Osteoblast (primary cell): ENCODE data around the gene CEBPA. TPM values are rescaled to one million over a fixed set of nuclear protein-coding genes. Genes with fewer than 3 reads are reported as not detected.

Source experiments
- DNase-seq: peaks from one replicate; pipeline ENCODE4 v3.0.0; 2011; ENCODE audit warnings: low spot score, mixed read lengths; ENCODE audit not compliant: insufficient read length; ENCODE audit errors: missing footprints
- H2AFZ ChIP-seq: 2 replicates; pipeline ENCODE4 v1.6.0; 2011; ENCODE audit warnings: mild to moderate bottlenecking, low read length
- H3K27ac ChIP-seq: 2 replicates; pipeline ENCODE4 v1.5.1; 2011; ENCODE audit warnings: mild to moderate bottlenecking, low read depth, low read length, moderate library complexity
- H3K27me3 ChIP-seq: 2 replicates; pipeline ENCODE4 v1.6.0; 2012; ENCODE audit warnings: mild to moderate bottlenecking, control low read depth, inconsistent platforms, low read length, moderate library complexity; ENCODE audit not compliant: insufficient read depth
- H3K36me3 ChIP-seq: 2 replicates; pipeline ENCODE4 v1.5.1; 2011; ENCODE audit warnings: mild to moderate bottlenecking, low read length, control low read depth, moderate library complexity; ENCODE audit not compliant: insufficient read depth
- H3K4me1 ChIP-seq: 2 replicates; pipeline ENCODE4 v1.5.1; 2011; ENCODE audit warnings: mild to moderate bottlenecking, low read length, control low read depth, moderate library complexity; ENCODE audit not compliant: insufficient read depth
- H3K4me2 ChIP-seq: 2 replicates; pipeline ENCODE4 v1.6.0; 2011; ENCODE audit warnings: mild to moderate bottlenecking, low read length; ENCODE audit not compliant: insufficient read depth
- H3K4me3 ChIP-seq: fragments of 200-600 bp; sonication (generic); 3 replicates; pipeline ENCODE4 v1.5.1; 2012; ENCODE audit warnings: mild to moderate bottlenecking, low read length, inconsistent platforms; ENCODE audit not compliant: insufficient read depth
- H3K79me2 ChIP-seq: 2 replicates; pipeline ENCODE4 v1.6.0; 2012; ENCODE audit warnings: mild to moderate bottlenecking, low read length, control low read depth, inconsistent platforms; ENCODE audit not compliant: insufficient read depth
- H3K9me3 ChIP-seq: 2 replicates; pipeline ENCODE4 v1.5.1; 2011; ENCODE audit warnings: low read depth, low read length, control low read depth
- H4K20me1 ChIP-seq: 2 replicates; pipeline ENCODE4 v1.6.0; 2012; ENCODE audit warnings: mild to moderate bottlenecking, low read length, control low read depth; ENCODE audit not compliant: insufficient read depth
- CTCF ChIP-seq: IDR thresholded peaks from 2 replicates; pipeline ENCODE4 v1.5.1; 2011; ENCODE audit warnings: mild to moderate bottlenecking, low read depth, low read length, moderate library complexity; ENCODE audit errors: extremely low read depth
- total RNA-seq: library from RNA; depleted of rRNA; stranded (reverse); fragments of >200 nt; gene quantifications from 2 replicates; pipeline ENCODE4 v1.2.3, GENCODE V29; 2012

CEBPA gene
- total RNA-seq, 1 donor = 3.6 TPM

DNA sequence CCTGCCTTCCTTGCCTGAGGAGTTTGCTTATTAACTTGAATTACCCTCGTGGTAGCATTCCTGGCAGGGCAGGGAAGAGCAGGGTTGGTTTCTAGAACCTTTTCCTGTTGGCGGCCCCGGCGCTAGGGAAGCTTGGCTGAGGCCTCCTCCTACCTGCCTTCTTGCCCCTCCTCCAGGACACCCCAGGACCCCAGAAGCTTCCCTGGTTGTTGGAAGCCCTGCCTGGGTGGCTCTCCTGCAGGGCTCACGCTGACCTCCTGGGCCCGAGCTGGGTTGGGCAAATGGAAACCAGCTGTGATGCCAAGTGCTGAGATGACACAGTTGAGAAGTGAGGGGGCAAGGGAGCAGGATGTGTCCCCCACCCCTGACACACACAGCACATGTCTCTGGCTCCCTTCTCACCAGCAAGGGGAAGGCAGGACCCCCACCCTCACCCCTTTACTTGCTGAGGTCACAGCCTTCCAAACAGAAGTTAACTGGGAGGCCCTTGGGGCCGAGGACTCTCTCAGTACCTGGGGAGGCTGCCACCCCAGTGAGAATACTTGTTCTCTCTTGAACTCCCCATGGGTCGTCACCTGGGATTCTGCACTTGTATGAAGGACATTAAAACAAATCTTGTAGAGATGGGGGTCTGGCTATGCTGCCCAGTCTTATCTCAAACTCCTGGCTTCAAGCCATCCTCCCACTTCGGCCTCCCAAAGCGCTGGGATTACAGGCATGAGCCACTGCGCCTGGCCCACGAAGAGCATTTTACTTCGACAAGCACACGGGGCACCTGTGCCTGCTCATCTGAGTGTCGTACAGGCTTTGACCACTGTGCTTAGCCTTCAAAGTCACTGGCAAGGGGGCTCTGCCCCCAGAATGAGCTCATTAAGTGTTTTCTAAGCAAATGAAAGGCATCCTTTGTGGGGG, 10.5 kb downstream of the CEBPA start:
- Histone ChIP-seq H3K79me2 (no peaks in the 10 kb centered on the region), H3K36me3 (no peaks in the 10 kb centered on the region), H3K4me1 (peaks cover 12% of the 10 kb centered on the region), H3K27ac (no peak overlapping the region), H3K4me3 (no peak overlapping the region), H3K27me3 (peaks cover 6% of the 10 kb centered on the region), H4K20me1 (no peaks in the 10 kb centered on the region), H3K4me2 (no peak overlapping the region), H2AFZ (no peak overlapping the region), H3K9me3 (peaks cover 10% of the 10 kb centered on the region)
- no peak for TF ChIP-seq CTCF
- peak; percentile 14 for DNase-seq

DNA sequence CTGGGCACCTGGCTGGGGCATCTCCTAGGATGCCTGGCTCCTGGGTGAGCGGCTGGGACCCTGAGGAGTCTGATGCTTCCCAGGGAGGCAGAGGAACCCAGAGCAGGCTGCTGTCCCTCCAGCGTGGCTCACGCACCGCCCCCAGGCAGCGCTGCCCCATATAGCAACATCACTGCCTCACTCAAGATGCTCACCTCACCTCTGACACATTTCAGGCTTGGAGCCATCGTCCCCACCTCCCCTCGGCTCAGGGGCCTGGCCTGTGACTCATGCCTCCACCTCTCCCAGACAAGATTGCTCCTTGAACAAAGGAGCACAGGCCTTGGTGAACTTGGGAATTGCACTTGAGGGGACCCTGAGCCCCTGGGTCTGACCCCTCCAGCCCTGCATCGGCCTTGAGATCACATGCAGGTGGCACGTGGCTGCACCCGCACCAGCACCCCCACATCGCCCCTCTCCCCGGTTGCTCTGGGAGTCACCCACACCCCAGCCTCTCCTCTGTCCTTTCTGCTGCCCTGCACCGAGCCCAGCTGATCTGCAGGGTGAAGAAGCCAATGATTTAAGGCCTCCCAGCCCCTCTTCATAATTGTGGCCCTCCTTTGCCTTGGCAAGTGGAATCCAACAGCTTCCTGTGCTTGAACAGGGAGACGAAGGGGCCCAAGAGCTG, 11.2 kb downstream of the CEBPA start:
- H3K27me3 ChIP-seq = peaks cover 4% of the 10 kb centered on the region
- H2AFZ ChIP-seq = no peak overlapping the region

DNA sequence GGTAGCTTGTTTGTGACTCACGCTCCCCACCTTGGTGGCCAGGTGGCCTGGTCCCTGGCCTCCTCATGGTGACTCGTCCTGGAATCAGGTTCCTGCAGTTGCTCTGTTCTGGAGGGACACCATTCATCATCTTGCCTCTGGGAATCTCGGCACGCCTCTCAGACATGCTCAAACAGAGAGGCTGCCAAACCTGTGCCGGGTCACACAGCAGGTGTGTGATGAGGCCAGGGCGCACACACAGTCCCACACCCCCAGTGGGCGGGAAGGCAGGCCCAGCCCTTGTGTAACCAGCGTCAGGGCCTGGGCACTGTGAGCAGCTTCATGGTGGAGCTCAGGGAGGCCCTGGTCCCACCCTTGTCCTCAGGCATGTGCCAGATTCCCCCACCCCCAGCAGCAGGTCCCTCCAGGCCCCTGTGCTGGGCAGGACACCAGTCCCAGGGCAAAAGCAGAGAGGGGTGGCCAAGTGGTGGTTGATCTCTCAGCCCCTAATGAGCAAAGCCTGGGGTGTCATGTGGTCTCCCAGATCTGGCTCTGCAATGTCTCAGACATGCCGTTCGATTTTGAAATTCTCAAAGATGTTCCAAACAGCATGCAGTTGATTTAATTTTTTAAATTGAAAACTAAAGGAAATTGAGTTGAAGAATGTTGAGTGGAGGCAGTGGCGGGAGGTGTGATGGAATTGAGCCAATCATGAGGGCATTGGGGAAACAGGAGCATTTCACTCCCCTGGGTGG, 12.1 kb downstream of the CEBPA start:
- H3K4me2 ChIP-seq = no peak overlapping the region
- DNase-seq = peak; percentile 53

More for the DNA sequence above, 11.2 kb downstream of the CEBPA start:
- Histone ChIP-seq H3K9me3 (peaks cover 10% of the 10 kb centered on the region), H3K4me1 (peaks cover 12% of the 10 kb centered on the region), H3K4me3 (no peak overlapping the region), H3K27ac (no peak overlapping the region), H3K36me3 (no peaks in the 10 kb centered on the region), H4K20me1 (no peaks in the 10 kb centered on the region), H3K79me2 (no peaks in the 10 kb centered on the region), H3K4me2 (no peak overlapping the region)
- no peak for TF ChIP-seq CTCF
- DNase-seq = peak; percentile 75

More for the DNA sequence above, 12.1 kb downstream of the CEBPA start:
- no peak overlapping the region for H2AFZ ChIP-seq
- peaks cover 3% of the 10 kb centered on the region for H3K27me3 ChIP-seq
- H3K4me3 ChIP-seq = no peak overlapping the region
- H3K9me3 ChIP-seq = peaks cover 10% of the 10 kb centered on the region
- TF ChIP-seq CTCF = no peak
- H3K4me1 ChIP-seq = peaks cover 12% of the 10 kb centered on the region
- no peaks in the 10 kb centered on the region for H3K79me2 ChIP-seq
- no peak overlapping the region for H3K27ac ChIP-seq
- no peaks in the 10 kb centered on the region for H4K20me1 ChIP-seq
- no peaks in the 10 kb centered on the region for H3K36me3 ChIP-seq
